WTC11 (cell line): ENCODE data around the gene PRLR. TPM values are rescaled to one million over a fixed set of nuclear protein-coding genes. Genes with fewer than 3 reads are reported as not detected.

Experiments used
- ATAC-seq: fragments of 200-7000 bp; cut with Tn5 transposase; 2 replicates; pipeline ENCODE4 v1.10.0; 2021; ENCODE audit warnings: mild to moderate bottlenecking, moderate library complexity
- CTCF ChIA-PET: fragments of 300-600 bp; sonication (Branson Sonifier 250); formaldehyde crosslinking; loops from one replicate; lab custom pipeline; 2021; ENCODE audit warnings: antibody characterized with exemption; lab: Charles Lee
- POLR2A ChIA-PET: fragments of 350-600 bp; sonication (Branson Sonifier 250); formaldehyde crosslinking; loops from one replicate; lab custom pipeline; 2021; ENCODE audit warnings: antibody characterized with exemption; lab: Charles Lee
- DNase-seq: peaks from one replicate; pipeline ENCODE4 v3.0.0; 2021; ENCODE audit warnings: low spot score
- H3K27ac Mint-ChIP-seq: 2 replicates; pipeline ENCODE4 v1.8.0; 2021; ENCODE audit warnings: mixed read lengths
- H3K27me3 Mint-ChIP-seq: 2 replicates; pipeline ENCODE4 v1.8.0; 2021; ENCODE audit warnings: low read depth, mild to moderate bottlenecking, moderate library complexity, mixed read lengths
- H3K36me3 Mint-ChIP-seq: 2 replicates; pipeline ENCODE4 v1.8.0; 2021; ENCODE audit warnings: mixed read lengths
- H3K4me1 Mint-ChIP-seq: 2 replicates; pipeline ENCODE4 v1.8.0; 2022; ENCODE audit warnings: mixed read lengths
- H3K4me3 Mint-ChIP-seq: 2 replicates; pipeline ENCODE4 v1.8.0; 2021; ENCODE audit warnings: mild to moderate bottlenecking, moderate library complexity, mixed read lengths
- H3K9me3 Mint-ChIP-seq: 2 replicates; pipeline ENCODE4 v1.8.0; 2021; ENCODE audit warnings: mixed read lengths
- ATF1 ChIP-seq: sonication (generic); formaldehyde crosslinking; IDR thresholded peaks from 2 replicates; pipeline ENCODE4 v1.8.1; 2023; ENCODE audit warnings: mild to moderate bottlenecking, moderate library complexity, missing genetic modification reagents
- GRHL2 ChIP-seq: fragments of 250-450 bp; sonication (Bioruptor Pico); IDR thresholded peaks from 2 replicates; pipeline ENCODE4 v1.8.0; 2022; ENCODE audit warnings: mild to moderate bottlenecking, moderate library complexity; ENCODE audit not compliant: insufficient replicate concordance, severe bottlenecking
- MYBL2 ChIP-seq: sonication (generic); formaldehyde crosslinking; IDR thresholded peaks from 2 replicates; pipeline ENCODE4 v1.8.1; 2023; ENCODE audit warnings: mild to moderate bottlenecking, moderate library complexity, missing genetic modification reagents
- NR2C2 ChIP-seq: sonication (generic); formaldehyde crosslinking; IDR thresholded peaks from 2 replicates; pipeline ENCODE4 v1.8.0; 2022; ENCODE audit warnings: mild to moderate bottlenecking, missing genetic modification reagents
- SMAD4 ChIP-seq: sonication (generic); formaldehyde crosslinking; IDR thresholded peaks from 2 replicates; pipeline ENCODE4 v1.8.0; 2022; ENCODE audit warnings: mild to moderate bottlenecking, missing genetic modification reagents
- TCF7 ChIP-seq: sonication (generic); formaldehyde crosslinking; IDR thresholded peaks from 2 replicates; pipeline ENCODE4 v1.8.0; 2022; ENCODE audit warnings: mild to moderate bottlenecking, low read depth, missing genetic modification reagents, moderate library complexity
- ZBTB21 ChIP-seq: sonication (generic); formaldehyde crosslinking; IDR thresholded peaks from 2 replicates; pipeline ENCODE4 v1.8.1; 2023; ENCODE audit warnings: mild to moderate bottlenecking, missing genetic modification reagents, borderline replicate concordance
- ZNF219 ChIP-seq: sonication (generic); formaldehyde crosslinking; IDR thresholded peaks from 2 replicates; pipeline ENCODE4 v1.8.0; 2023; ENCODE audit warnings: missing genetic modification reagents, mild to moderate bottlenecking, borderline replicate concordance
- total RNA-seq: library from RNA; stranded (reverse); gene quantifications from 3 replicates; pipeline ENCODE4 v1.2.3, GENCODE V29; 2021
- TF ChIP-seq, protein P1 (sequence below): sonication (generic); formaldehyde crosslinking; IDR thresholded peaks from 2 replicates; pipeline ENCODE4 v1.8.1; 2023; ENCODE audit warnings: mild to moderate bottlenecking, missing genetic modification reagents, moderate library complexity
- TF ChIP-seq, protein P2 (sequence below): fragments of 250-450 bp; sonication (Bioruptor Pico); IDR thresholded peaks from 2 replicates; pipeline ENCODE4 v1.9.0; 2021; ENCODE audit warnings: mild to moderate bottlenecking
- TF ChIP-seq, protein P3 (sequence below): sonication (generic); formaldehyde crosslinking; IDR thresholded peaks from 2 replicates; pipeline ENCODE4 v1.8.0; 2022; ENCODE audit warnings: mild to moderate bottlenecking, missing genetic modification reagents
- TF ChIP-seq, protein P4 (sequence below): fragments of 200-600 bp; IDR thresholded peaks from 2 replicates; pipeline ENCODE4 v1.8.0; 2022; ENCODE audit warnings: antibody characterized with exemption
- TF ChIP-seq, protein P5 (sequence below): sonication (generic); formaldehyde crosslinking; IDR thresholded peaks from 2 replicates; pipeline ENCODE4 v1.8.1; 2022; ENCODE audit warnings: mild to moderate bottlenecking, moderate library complexity, missing genetic modification reagents
- TF ChIP-seq, protein P6 (sequence below): sonication (generic); formaldehyde crosslinking; conservative IDR thresholded peaks from 2 replicates; pipeline ENCODE4 v1.8.1; 2023; ENCODE audit warnings: mild to moderate bottlenecking, low read depth, missing genetic modification reagents, moderate library complexity
- TF ChIP-seq, protein P7 (sequence below): fragments of 250-450 bp; sonication (Bioruptor Pico); IDR thresholded peaks from 2 replicates; pipeline ENCODE4 v1.8.0; 2021; ENCODE audit warnings: mild to moderate bottlenecking
- TF ChIP-seq, protein P8 (sequence below): sonication (generic); formaldehyde crosslinking; IDR thresholded peaks from 2 replicates; pipeline ENCODE4 v1.8.1; 2022; ENCODE audit warnings: mild to moderate bottlenecking, missing genetic modification reagents, moderate library complexity, borderline replicate concordance
- TF ChIP-seq, protein P9 (sequence below): sonication (generic); formaldehyde crosslinking; IDR thresholded peaks from 2 replicates; pipeline ENCODE4 v1.8.0; 2022; ENCODE audit warnings: mild to moderate bottlenecking, missing genetic modification reagents
- TF ChIP-seq, protein P10 (sequence below): sonication (generic); formaldehyde crosslinking; IDR thresholded peaks from 2 replicates; pipeline ENCODE4 v1.8.0; 2022; ENCODE audit warnings: mild to moderate bottlenecking, missing genetic modification reagents

The PRLR gene
- total RNA-seq, 1 experiment from 2014 or later, result 3.2 TPM

DNA sequence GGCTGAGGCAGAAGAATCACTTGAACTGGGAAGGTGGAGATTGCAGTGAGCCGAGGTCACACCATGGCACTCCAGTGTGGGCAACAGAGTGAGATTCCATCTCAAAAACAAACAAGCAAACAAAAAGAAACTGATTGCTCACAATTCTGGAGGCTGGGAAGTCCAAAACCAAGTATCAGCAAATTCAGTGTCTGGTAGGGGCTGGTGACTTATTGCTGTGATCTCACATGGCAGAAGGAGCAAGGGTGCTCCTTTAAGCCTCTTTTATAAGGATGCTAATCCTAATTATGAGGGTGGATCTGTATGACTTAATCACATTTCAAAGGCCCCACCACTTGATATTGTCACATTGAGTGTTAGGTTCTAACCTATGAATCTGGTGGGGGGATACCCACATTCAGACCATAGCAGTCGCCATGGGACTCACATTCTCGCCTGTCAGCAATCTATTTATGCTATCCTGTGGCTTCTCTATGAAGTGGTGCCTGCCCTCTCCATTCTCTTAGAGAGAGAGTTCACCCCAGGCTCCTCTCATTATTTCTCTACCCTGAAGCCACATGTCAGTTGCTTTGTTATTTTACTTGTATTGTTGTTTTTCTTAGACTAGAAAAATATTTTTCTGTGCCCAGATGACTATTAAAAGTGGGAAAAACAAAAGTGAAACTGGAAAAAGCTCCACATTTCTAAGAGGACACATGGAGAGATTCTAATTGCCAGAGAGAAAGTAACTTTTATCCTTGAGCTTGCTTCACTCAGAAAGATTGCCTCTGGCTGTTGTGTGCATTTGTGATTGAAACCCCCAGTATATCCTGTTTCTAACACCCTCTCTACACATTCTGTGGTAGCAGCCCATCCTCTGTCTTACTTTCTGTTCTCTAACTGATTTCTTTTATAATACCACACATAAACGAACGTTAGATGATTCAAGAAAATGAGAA lies 18.8 kb upstream of the PRLR start (continued):
- TF ChIP-seq, protein P1, sequence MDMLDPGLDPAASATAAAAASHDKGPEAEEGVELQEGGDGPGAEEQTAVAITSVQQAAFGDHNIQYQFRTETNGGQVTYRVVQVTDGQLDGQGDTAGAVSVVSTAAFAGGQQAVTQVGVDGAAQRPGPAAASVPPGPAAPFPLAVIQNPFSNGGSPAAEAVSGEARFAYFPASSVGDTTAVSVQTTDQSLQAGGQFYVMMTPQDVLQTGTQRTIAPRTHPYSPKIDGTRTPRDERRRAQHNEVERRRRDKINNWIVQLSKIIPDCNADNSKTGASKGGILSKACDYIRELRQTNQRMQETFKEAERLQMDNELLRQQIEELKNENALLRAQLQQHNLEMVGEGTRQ (CRISPR knock-in tag), result no peak
- TF ChIP-seq, all 79 proteins: peak for 0

DNA sequence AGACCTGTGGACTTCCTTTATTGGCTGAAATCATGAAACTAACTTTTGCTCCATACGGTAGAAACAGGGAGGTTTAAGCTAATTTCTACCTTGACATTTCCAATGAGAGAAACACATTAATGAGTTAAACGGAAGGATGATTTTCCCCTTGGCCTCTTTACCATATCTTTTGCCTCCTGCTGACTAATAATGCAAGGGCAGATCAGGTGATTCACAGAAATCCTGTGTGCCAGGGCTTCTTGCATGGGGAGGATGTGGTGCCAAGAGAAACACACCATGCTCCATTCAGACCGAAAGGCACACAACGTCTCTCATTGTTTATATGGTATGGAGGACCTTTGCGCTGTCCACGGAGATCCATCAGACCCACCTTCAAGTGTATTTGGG lies 17.4 kb upstream of the PRLR start:
- no peak for ATAC-seq
- CTCF ChIA-PET, result interaction anchor here (0.6 to 0.9 kb wide), 2 partner anchors 19 to 486 kb away, joined by 3 to 4 read pairs; no protein-coding TSS in a partner anchor
- H3K36me3 Mint-ChIP-seq, result peaks cover 18% of the 10 kb centered on the region
- TF ChIP-seq NR2C2 (CRISPR knock-in tag), result no peak
- TF ChIP-seq, protein P2, sequence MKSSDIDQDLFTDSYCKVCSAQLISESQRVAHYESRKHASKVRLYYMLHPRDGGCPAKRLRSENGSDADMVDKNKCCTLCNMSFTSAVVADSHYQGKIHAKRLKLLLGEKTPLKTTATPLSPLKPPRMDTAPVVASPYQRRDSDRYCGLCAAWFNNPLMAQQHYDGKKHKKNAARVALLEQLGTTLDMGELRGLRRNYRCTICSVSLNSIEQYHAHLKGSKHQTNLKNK (CRISPR knock-in tag), result no peak
- TF ChIP-seq, protein P3, sequence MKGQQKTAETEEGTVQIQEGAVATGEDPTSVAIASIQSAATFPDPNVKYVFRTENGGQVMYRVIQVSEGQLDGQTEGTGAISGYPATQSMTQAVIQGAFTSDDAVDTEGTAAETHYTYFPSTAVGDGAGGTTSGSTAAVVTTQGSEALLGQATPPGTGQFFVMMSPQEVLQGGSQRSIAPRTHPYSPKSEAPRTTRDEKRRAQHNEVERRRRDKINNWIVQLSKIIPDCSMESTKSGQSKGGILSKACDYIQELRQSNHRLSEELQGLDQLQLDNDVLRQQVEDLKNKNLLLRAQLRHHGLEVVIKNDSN (CRISPR knock-in tag), result no peak
- no peak for TF ChIP-seq MYBL2 (CRISPR knock-in tag)
- TF ChIP-seq, protein P4, sequence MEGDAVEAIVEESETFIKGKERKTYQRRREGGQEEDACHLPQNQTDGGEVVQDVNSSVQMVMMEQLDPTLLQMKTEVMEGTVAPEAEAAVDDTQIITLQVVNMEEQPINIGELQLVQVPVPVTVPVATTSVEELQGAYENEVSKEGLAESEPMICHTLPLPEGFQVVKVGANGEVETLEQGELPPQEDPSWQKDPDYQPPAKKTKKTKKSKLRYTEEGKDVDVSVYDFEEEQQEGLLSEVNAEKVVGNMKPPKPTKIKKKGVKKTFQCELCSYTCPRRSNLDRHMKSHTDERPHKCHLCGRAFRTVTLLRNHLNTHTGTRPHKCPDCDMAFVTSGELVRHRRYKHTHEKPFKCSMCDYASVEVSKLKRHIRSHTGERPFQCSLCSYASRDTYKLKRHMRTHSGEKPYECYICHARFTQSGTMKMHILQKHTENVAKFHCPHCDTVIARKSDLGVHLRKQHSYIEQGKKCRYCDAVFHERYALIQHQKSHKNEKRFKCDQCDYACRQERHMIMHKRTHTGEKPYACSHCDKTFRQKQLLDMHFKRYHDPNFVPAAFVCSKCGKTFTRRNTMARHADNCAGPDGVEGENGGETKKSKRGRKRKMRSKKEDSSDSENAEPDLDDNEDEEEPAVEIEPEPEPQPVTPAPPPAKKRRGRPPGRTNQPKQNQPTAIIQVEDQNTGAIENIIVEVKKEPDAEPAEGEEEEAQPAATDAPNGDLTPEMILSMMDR, result no peak
- TF ChIP-seq, protein P5, sequence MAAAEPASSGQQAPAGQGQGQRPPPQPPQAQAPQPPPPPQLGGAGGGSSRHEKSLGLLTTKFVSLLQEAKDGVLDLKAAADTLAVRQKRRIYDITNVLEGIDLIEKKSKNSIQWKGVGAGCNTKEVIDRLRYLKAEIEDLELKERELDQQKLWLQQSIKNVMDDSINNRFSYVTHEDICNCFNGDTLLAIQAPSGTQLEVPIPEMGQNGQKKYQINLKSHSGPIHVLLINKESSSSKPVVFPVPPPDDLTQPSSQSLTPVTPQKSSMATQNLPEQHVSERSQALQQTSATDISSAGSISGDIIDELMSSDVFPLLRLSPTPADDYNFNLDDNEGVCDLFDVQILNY (CRISPR knock-in tag), result no peak
- no peak for TF ChIP-seq TCF7 (CRISPR knock-in tag)
- TF ChIP-seq, protein P6, sequence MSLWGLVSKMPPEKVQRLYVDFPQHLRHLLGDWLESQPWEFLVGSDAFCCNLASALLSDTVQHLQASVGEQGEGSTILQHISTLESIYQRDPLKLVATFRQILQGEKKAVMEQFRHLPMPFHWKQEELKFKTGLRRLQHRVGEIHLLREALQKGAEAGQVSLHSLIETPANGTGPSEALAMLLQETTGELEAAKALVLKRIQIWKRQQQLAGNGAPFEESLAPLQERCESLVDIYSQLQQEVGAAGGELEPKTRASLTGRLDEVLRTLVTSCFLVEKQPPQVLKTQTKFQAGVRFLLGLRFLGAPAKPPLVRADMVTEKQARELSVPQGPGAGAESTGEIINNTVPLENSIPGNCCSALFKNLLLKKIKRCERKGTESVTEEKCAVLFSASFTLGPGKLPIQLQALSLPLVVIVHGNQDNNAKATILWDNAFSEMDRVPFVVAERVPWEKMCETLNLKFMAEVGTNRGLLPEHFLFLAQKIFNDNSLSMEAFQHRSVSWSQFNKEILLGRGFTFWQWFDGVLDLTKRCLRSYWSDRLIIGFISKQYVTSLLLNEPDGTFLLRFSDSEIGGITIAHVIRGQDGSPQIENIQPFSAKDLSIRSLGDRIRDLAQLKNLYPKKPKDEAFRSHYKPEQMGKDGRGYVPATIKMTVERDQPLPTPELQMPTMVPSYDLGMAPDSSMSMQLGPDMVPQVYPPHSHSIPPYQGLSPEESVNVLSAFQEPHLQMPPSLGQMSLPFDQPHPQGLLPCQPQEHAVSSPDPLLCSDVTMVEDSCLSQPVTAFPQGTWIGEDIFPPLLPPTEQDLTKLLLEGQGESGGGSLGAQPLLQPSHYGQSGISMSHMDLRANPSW (CRISPR knock-in tag), result no peak
- no peak for TF ChIP-seq GRHL2 (CRISPR knock-in tag)
- TF ChIP-seq SMAD4 (CRISPR knock-in tag), result no peak
- no peak for TF ChIP-seq ZNF219 (CRISPR knock-in tag)
- TF ChIP-seq, protein P7, sequence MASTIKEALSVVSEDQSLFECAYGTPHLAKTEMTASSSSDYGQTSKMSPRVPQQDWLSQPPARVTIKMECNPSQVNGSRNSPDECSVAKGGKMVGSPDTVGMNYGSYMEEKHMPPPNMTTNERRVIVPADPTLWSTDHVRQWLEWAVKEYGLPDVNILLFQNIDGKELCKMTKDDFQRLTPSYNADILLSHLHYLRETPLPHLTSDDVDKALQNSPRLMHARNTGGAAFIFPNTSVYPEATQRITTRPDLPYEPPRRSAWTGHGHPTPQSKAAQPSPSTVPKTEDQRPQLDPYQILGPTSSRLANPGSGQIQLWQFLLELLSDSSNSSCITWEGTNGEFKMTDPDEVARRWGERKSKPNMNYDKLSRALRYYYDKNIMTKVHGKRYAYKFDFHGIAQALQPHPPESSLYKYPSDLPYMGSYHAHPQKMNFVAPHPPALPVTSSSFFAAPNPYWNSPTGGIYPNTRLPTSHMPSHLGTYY, result no peak
- TF ChIP-seq, protein P8, sequence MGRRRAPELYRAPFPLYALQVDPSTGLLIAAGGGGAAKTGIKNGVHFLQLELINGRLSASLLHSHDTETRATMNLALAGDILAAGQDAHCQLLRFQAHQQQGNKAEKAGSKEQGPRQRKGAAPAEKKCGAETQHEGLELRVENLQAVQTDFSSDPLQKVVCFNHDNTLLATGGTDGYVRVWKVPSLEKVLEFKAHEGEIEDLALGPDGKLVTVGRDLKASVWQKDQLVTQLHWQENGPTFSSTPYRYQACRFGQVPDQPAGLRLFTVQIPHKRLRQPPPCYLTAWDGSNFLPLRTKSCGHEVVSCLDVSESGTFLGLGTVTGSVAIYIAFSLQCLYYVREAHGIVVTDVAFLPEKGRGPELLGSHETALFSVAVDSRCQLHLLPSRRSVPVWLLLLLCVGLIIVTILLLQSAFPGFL (CRISPR knock-in tag), result no peak
- TF ChIP-seq ZBTB21 (CRISPR knock-in tag), result no peak
- no peak for TF ChIP-seq ATF1 (CRISPR knock-in tag)
- TF ChIP-seq, protein P9, sequence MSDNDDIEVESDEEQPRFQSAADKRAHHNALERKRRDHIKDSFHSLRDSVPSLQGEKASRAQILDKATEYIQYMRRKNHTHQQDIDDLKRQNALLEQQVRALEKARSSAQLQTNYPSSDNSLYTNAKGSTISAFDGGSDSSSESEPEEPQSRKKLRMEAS, result no peak
- TF ChIP-seq, protein P10, sequence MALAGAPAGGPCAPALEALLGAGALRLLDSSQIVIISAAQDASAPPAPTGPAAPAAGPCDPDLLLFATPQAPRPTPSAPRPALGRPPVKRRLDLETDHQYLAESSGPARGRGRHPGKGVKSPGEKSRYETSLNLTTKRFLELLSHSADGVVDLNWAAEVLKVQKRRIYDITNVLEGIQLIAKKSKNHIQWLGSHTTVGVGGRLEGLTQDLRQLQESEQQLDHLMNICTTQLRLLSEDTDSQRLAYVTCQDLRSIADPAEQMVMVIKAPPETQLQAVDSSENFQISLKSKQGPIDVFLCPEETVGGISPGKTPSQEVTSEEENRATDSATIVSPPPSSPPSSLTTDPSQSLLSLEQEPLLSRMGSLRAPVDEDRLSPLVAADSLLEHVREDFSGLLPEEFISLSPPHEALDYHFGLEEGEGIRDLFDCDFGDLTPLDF (CRISPR knock-in tag), result no peak
- TF ChIP-seq, all 79 proteins: peak for 0
- Mint-ChIP-seq H3K9me3 (peaks cover 32% of the 10 kb centered on the region), H3K4me3 (no peak overlapping the region), H3K27me3 (no peaks in the 10 kb centered on the region), H3K4me1 (peaks cover 28% of the 10 kb centered on the region), H3K27ac (no peak overlapping the region)
- no peak for DNase-seq
- POLR2A ChIA-PET, result no interaction called here
